Stimulated activated memory B cell treated with anti-CD40 and anti-IgM and Interleukin-4, amounts not matched to agents 10 μg/mL and 1 μg/mL and 100 μg/mL, for 72 hours (primary cell): Measurements from ENCODE around the gene ZNF726.
"Not testable (repeated sequence)": the region's sequence is repeated elsewhere in the genome, so short reads cannot be mapped to it uniquely, and the experiment has no call there.

Experiments
- ATAC-seq: fragments of 150-1000 bp; cut with Tn5 transposase; 2 replicates; pipeline ENCODE4 v1.10.0; 2021
- H3K27ac Mint-ChIP-seq: one replicate; pipeline ENCODE4 v1.8.0; 2022; ENCODE audit warnings: mild to moderate bottlenecking, mixed read lengths
- H3K27me3 Mint-ChIP-seq: one replicate; pipeline ENCODE4 v1.8.0; 2022; ENCODE audit warnings: mixed read lengths
- H3K36me3 Mint-ChIP-seq: one replicate; pipeline ENCODE4 v1.8.0; 2022; ENCODE audit warnings: mixed read lengths
- H3K4me1 Mint-ChIP-seq: one replicate; pipeline ENCODE4 v1.8.0; 2022; ENCODE audit warnings: mixed read lengths
- H3K4me3 Mint-ChIP-seq: one replicate; pipeline ENCODE4 v1.8.0; 2022; ENCODE audit warnings: mild to moderate bottlenecking, moderate library complexity, mixed read lengths
- H3K9me3 Mint-ChIP-seq: one replicate; pipeline ENCODE4 v1.8.0; 2022; ENCODE audit warnings: mixed read lengths

The ZNF726 gene

GRCh38 chr19:23971598-23971997 is 56.9 kb downstream of the ZNF726 start:
- H3K9me3 Mint-ChIP-seq: peaks cover 4% of the 10 kb centered on the region
- ATAC-seq: no peak
- H3K27me3 Mint-ChIP-seq: peaks cover 30% of the 10 kb centered on the region
- H3K36me3 Mint-ChIP-seq: peaks cover 5% of the 10 kb centered on the region
- H3K27ac Mint-ChIP-seq: no peak overlapping the region
- H3K4me1 Mint-ChIP-seq: no peaks in the 10 kb centered on the region
- no peak overlapping the region for H3K4me3 Mint-ChIP-seq

- no peak for ATAC-seq
- peaks cover 5% of the 10 kb centered on the region for H3K36me3 Mint-ChIP-seq
- peaks cover 27% of the 10 kb centered on the region for H3K27me3 Mint-ChIP-seq
- H3K9me3 Mint-ChIP-seq: peaks cover 4% of the 10 kb centered on the region
- no peak overlapping the region for H3K4me3 Mint-ChIP-seq
- no peaks in the 10 kb centered on the region for H3K4me1 Mint-ChIP-seq
- H3K27ac Mint-ChIP-seq: no peak overlapping the region
Observed at GRCh38 chr19:23972161-23972560, 57.5 kb downstream of the ZNF726 start.

- Mint-ChIP-seq H3K4me3 (no peak overlapping the region), H3K4me1 (no peaks in the 10 kb centered on the region), H3K36me3 (peaks cover 5% of the 10 kb centered on the region), H3K27ac (no peak overlapping the region), H3K9me3 (peaks cover 4% of the 10 kb centered on the region), H3K27me3 (peaks cover 27% of the 10 kb centered on the region)
- ATAC-seq: no peak
Observed at GRCh38 chr19:23974941-23975340, 60.3 kb downstream of the ZNF726 start.

- H3K4me3 Mint-ChIP-seq, H3K4me1 Mint-ChIP-seq, H3K36me3 Mint-ChIP-seq, H3K27ac Mint-ChIP-seq, H3K9me3 Mint-ChIP-seq, ATAC-seq: not testable (repeated sequence)
- H3K27me3 Mint-ChIP-seq: peaks cover 18% of the 10 kb centered on the region
Observed at GRCh38 chr19:23976631-23977030, 61.9 kb downstream of the ZNF726 start.

DNA sequence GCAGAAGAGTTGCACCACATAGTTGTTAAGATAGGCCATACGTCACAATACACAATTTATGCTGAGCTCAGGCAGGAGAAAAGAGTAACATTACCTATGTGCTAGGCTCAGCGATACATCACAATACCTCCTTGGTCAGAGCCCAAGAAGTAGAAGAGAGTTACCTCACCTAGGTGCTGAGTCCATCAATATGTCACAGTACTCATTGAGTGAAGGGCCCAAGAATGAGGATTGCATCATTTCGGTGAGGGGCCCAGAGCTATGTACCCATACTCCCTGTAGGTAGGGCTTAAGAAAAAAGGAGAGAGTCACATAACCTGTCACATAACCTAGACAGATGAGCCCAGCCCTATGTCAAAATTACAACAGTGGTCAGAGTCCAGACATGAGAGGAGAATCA is 62.6 kb downstream of the ZNF726 start:
- H3K4me3 Mint-ChIP-seq, H3K36me3 Mint-ChIP-seq, ATAC-seq, H3K4me1 Mint-ChIP-seq, H3K9me3 Mint-ChIP-seq, H3K27ac Mint-ChIP-seq: not testable (repeated sequence)
- peaks cover 12% of the 10 kb centered on the region for H3K27me3 Mint-ChIP-seq

DNA sequence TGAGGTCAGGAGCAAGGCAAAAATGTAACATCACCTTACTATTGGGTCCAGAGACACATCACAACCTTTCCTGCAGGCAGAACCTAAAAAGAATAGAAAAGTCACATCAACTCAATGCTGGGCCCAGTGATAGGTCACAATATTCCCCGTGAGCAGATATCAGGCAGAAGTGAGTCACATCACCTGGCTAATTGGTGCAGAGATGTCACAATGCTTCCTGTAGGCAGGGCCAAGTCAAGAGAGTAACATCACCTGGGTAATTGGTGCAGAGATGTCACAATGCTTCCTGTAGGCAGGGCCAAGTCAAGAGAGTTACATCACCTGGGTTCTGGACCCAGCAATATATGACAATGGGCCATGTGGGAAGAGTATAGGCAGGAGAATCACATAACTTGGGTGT is 63.4 kb downstream of the ZNF726 start:
- Mint-ChIP-seq H3K9me3 (peaks cover 1% of the 10 kb centered on the region), H3K27ac (no peak overlapping the region), H3K27me3 (peaks cover 4% of the 10 kb centered on the region), H3K4me1 (no peaks in the 10 kb centered on the region), H3K4me3 (no peak overlapping the region), H3K36me3 (peaks cover under 1% of the 10 kb centered on the region)
- no peak for ATAC-seq

- H3K27me3 Mint-ChIP-seq: no peaks in the 10 kb centered on the region
- no peaks in the 10 kb centered on the region for H3K4me1 Mint-ChIP-seq
Observed at GRCh38 chr19:23980805-23981204, 66.1 kb downstream of the ZNF726 start.

DNA sequence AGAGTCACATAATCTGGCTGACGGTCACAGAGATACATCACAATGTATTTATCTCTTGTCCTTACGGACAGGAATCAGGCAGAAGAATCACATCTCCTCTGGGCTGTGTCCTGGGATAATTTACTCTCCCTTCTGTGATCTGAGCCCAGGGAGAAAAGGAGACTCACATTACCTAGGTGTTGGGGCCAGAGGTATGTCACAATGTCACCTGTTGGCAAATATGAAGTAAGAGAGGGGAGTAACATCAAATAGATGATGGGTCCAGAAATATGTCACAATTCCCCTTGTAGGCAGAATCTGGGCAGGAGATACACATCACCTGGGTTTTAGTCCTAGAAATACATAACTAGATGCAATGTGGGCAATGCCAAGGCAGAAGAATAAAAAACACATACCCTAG is 67.2 kb downstream of the ZNF726 start:
- Mint-ChIP-seq H3K4me3 (no peak overlapping the region), H3K9me3 (no peaks in the 10 kb centered on the region), H3K36me3 (no peaks in the 10 kb centered on the region), H3K27ac (no peak overlapping the region), H3K4me1 (no peaks in the 10 kb centered on the region), H3K27me3 (no peaks in the 10 kb centered on the region)
- no peak for ATAC-seq

More at GRCh38 chr19:23980805-23981204, 66.1 kb downstream of the ZNF726 start:
- Mint-ChIP-seq H3K9me3 (no peaks in the 10 kb centered on the region), H3K4me3 (no peak overlapping the region), H3K27ac (no peak overlapping the region), H3K36me3 (no peaks in the 10 kb centered on the region)
- ATAC-seq: no peak

GRCh38 chr19:23983406-23983805 is 68.7 kb downstream of the ZNF726 start:
- Mint-ChIP-seq H3K27me3 (no peaks in the 10 kb centered on the region), H3K4me3 (no peak overlapping the region), H3K9me3 (no peaks in the 10 kb centered on the region), H3K27ac (no peak overlapping the region), H3K4me1 (no peaks in the 10 kb centered on the region), H3K36me3 (no peaks in the 10 kb centered on the region)
- no peak for ATAC-seq
